ENCODE results near the gene NFIX. TPM values are rescaled to one million over a fixed set of nuclear protein-coding genes. Genes with fewer than 3 reads are reported as not detected.

The NFIX gene
- total RNA-seq, 2 donors from 2014 or later, result 16.9 to 26.7 TPM

DNA sequence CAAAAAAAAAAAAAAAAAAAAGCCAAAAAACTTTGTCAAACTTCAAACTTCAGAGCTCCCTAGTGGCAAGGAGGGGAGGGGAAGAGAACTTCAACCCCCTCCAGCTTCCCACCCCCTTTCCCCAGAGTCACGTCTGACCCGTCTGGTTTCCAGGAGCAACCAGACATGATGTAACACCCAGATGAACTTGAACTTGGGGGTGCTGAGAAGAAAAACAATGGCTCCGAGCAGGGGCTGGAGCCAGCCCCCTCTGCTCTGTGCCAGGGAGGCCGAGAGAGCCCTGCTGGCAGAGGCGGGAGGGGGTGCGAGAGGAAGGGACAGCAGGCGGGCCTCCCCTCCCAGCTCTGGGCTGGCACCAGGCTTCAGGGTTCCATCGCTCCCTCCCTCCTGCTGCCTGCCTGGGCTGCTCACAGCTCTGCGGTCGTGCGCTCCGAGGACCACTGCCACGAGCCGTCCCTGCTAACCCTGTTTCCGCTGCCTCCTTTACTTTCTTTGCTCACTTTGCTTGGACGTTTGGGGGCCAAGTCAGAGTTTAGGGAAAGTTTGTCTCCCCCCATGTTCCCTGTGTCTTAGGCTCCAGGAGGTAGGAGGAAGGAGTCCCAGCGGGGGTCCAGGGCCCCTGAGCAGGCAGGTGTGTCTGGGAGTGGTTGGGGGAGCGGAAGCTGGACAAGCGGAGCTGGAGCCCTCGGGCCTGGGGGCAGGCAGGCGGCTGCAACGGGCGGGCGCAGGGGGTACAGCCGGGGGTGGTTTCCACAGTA, 96.3 kb downstream of the NFIX start:
- ATAC-seq, result peak; percentile 30
- H3K9me3 ChIP-seq, result no peaks in the 10 kb centered on the region
- no peaks in the 10 kb centered on the region for H3K27me3 ChIP-seq
- no peaks in the 10 kb centered on the region for H3K36me3 ChIP-seq (replicated peaks in 1 of 2; ENCODE audit: insufficient read depth in 1 of 2, low read depth in 2 of 2)
- H3K4me1 ChIP-seq, result no peaks in the 10 kb centered on the region
- peak overlapping the region in 1 of 4 donors; percentile 12 for H3K27ac ChIP-seq
- peak in 1 of 4 donors; percentile 40 for DNase-seq
- intact Hi-C loops (cut with DNase I), result no loop called here
- 77 to 86% methylated on average over 24 to 25 of the region's 25 CpGs for WGBS, 2 donors
- no peak overlapping the region for H3K4me3 ChIP-seq
- TF ChIP-seq POLR2A (IDR thresholded peaks at IDR 0.05), result no peak
- TF ChIP-seq, protein P1, sequence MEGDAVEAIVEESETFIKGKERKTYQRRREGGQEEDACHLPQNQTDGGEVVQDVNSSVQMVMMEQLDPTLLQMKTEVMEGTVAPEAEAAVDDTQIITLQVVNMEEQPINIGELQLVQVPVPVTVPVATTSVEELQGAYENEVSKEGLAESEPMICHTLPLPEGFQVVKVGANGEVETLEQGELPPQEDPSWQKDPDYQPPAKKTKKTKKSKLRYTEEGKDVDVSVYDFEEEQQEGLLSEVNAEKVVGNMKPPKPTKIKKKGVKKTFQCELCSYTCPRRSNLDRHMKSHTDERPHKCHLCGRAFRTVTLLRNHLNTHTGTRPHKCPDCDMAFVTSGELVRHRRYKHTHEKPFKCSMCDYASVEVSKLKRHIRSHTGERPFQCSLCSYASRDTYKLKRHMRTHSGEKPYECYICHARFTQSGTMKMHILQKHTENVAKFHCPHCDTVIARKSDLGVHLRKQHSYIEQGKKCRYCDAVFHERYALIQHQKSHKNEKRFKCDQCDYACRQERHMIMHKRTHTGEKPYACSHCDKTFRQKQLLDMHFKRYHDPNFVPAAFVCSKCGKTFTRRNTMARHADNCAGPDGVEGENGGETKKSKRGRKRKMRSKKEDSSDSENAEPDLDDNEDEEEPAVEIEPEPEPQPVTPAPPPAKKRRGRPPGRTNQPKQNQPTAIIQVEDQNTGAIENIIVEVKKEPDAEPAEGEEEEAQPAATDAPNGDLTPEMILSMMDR (IDR thresholded peaks at IDR 0.05), result no peak

DNA sequence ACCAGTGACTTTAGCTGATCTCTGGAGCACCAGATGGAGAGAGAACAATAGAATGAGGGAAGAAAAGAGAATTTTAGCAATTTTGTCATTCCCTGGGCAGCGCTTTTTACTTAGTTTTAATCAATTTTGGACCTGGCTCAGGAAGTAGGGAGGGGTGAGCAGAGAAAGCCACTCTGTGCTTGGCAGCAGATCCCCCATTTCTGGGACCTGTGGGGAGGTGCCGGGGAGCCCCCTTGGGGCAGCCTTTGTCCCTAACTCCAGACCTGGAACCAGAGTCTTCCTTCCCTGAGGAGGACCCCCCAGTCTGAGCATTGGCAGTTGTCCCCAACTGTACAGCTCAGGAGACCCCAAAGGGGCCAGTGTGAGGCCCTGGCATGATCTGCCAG, 96.9 kb downstream of the NFIX start:
- intact Hi-C loops (cut with DNase I), result no loop called here
- Histone ChIP-seq H3K27ac (peak overlapping the region in 1 of 4 donors; percentile 12), H3K4me1 (no peaks in the 10 kb centered on the region), H3K36me3 (replicated peaks in 1 of 2; ENCODE audit: insufficient read depth in 1 of 2, low read depth in 2 of 2) (no peaks in the 10 kb centered on the region), H3K4me3 (no peak overlapping the region), H3K27me3 (peaks cover 0 to under 1% of the 10 kb centered on the region in 2 donors), H3K9me3 (no peaks in the 10 kb centered on the region)
- WGBS, 2 donors, result 80 to 89% methylated on average over 1 to 2 of the region's 2 CpGs
- no peak for TF ChIP-seq POLR2A (IDR thresholded peaks at IDR 0.05)
- TF ChIP-seq, protein P1 (IDR thresholded peaks at IDR 0.05), result no peak
- DNase-seq (no peak), ATAC-seq (no peak)

DNA sequence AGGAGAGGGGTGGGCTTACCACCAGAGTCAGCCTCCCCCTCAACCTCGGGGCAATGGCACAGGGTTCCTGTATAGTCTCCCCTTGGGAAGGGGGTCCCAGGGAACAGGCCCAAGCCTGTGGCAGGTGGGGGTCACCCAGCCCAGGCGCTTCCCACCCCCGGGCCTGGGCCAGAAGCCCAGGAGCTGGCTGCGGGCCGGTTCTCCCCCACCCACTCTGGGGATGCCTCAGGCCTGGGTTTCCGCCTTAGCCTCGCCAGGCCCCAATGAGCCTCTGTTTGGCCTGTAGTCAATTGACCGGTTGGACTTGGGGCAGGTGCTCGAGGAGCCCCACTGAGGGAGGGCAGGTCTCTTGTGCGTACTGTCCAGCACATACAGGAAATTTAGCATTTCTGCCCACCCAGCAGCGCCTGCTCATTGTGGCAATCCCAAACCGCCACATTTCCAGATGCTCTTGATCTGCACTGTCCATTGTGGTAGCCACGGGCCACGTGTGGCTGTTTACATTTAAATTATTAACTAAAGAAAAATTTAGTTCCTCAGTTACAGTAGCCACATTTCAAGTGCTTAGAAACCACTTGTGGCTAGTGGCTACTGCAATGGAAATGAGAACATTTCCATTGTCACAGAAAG, 97.4 kb downstream of the NFIX start:
- Histone ChIP-seq H3K27ac (peak overlapping the region in 1 of 4 donors; percentile 34), H3K27me3 (peaks cover 0 to 4% of the 10 kb centered on the region in 2 donors), H3K9me3 (no peaks in the 10 kb centered on the region), H3K4me1 (peaks cover 5% of the 10 kb centered on the region), H3K4me3 (no peak overlapping the region), H3K36me3 (replicated peaks in 1 of 2; ENCODE audit: insufficient read depth in 1 of 2, low read depth in 2 of 2) (no peaks in the 10 kb centered on the region)
- no peak for DNase-seq
- intact Hi-C loops (cut with DNase I), result no loop called here
- WGBS, 2 donors, result 68 to 77% methylated on average over 11 to 12 of the region's 14 CpGs
- ATAC-seq, result no peak
- TF ChIP-seq POLR2A (IDR thresholded peaks at IDR 0.05), result no peak
- TF ChIP-seq, protein P1 (IDR thresholded peaks at IDR 0.05), result no peak

DNA sequence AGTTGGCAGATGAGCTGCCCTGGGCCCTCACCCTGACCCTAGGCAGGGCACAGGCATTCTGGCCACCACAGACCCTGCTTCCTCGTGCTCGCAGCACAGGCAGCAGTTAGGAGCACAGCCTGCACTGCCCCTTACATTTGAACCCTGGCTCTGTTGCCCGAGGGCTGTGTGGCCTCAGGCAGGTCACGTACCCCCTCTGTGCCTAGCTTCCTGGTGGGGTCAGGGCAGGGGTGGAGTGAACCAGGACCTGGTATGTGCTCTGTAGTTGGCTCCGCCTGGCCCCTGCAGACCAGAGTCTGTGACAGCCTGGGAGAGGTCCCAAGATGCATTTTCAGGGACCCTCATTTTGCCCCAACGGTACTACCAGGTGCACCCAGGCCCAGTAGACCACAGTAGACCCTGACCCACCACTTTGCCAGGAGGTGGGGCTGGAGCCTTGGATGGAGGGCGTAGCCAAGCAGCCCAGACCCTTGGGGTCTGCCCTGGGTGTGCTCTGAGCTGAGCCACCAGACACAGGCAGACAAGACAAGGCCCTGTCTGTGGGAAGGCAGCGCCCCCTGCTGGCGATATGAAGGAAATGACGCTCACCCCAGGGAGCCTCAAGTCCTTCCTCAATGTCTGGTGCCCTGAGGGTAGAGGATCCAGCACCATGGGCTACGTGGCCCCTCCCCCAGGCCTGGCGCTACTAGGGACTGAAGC, 98.3 kb downstream of the NFIX start:
- ATAC-seq, result peak; percentile 77
- H3K27ac ChIP-seq, result peak overlapping the region in 1 of 4 donors; percentile 34
- 17 to 27% methylated on average over 6 to 11 of the region's 12 CpGs for WGBS, 2 donors
- peak; percentile 77 to 81 (median 80) for DNase-seq
- H3K4me1 ChIP-seq, result peaks cover 12% of the 10 kb centered on the region
- intact Hi-C loops (cut with DNase I), result no loop called here
- no peaks in the 10 kb centered on the region for H3K9me3 ChIP-seq
- H3K36me3 ChIP-seq (replicated peaks in 1 of 2; ENCODE audit: insufficient read depth in 1 of 2, low read depth in 2 of 2), result no peaks in the 10 kb centered on the region
- H3K4me3 ChIP-seq, result no peak overlapping the region
- no peak for TF ChIP-seq POLR2A (IDR thresholded peaks at IDR 0.05)
- TF ChIP-seq, protein P1 (IDR thresholded peaks at IDR 0.05), result peak; percentile 86 to 96 (median 90)
- peaks cover 0 to 4% of the 10 kb centered on the region in 2 donors for H3K27me3 ChIP-seq

All from body of pancreas (tissue), 4 donors.